GM18498 (cell line): ENCODE results near the gene THEMIS2.

Experiments used
- ATAC-seq: cut with Tn5 transposase; IDR thresholded peaks from one replicate; pipeline ENCODE4 v1.9.1; 2021; ENCODE audit warnings: mild to moderate bottlenecking, moderate library complexity; ENCODE audit not compliant: unreplicated experiment

The THEMIS2 gene

GRCh38 chr1:27885114-27885528 lies 12.8 kb downstream of the THEMIS2 start:
- no peak for ATAC-seq

- ATAC-seq, result no peak
These were observed 13.4 kb downstream of the THEMIS2 start for GRCh38 chr1:27885621-27886352.

- ATAC-seq, result no peak
These were observed 14.0 kb downstream of the THEMIS2 start for GRCh38 chr1:27886353-27886679.

GRCh38 chr1:27886744-27887143 lies 14.4 kb downstream of the THEMIS2 start:
- no peak for ATAC-seq

- ATAC-seq, result no peak
These were observed 15.1 kb downstream of the THEMIS2 start for GRCh38 chr1:27887215-27888021.

GRCh38 chr1:27889506-27889905 lies 17.2 kb downstream of the THEMIS2 start:
- ATAC-seq, result no peak

GRCh38 chr1:27891196-27891889 lies 19.0 kb downstream of the THEMIS2 start:
- peak; percentile 33 for ATAC-seq

GRCh38 chr1:27894521-27894920 lies 22.2 kb downstream of the THEMIS2 start:
- no peak for ATAC-seq

- ATAC-seq, result no peak
These were observed 34.4 kb downstream of the THEMIS2 start for GRCh38 chr1:27906759-27907158.

GRCh38 chr1:27912429-27912828 lies 40.1 kb downstream of the THEMIS2 start:
- ATAC-seq, result no peak

- ATAC-seq, result peak; percentile 3
These were observed 42.8 kb downstream of the THEMIS2 start for GRCh38 chr1:27915082-27915575.

GRCh38 chr1:27922272-27922671 lies 49.9 kb downstream of the THEMIS2 start:
- ATAC-seq, result no peak

- no peak for ATAC-seq
These were observed 56.0 kb downstream of the THEMIS2 start for GRCh38 chr1:27928216-27928954.

- ATAC-seq, result no peak
These were observed 58.8 kb downstream of the THEMIS2 start for GRCh38 chr1:27931184-27931583.

GRCh38 chr1:27931759-27932158 lies 59.4 kb downstream of the THEMIS2 start:
- ATAC-seq, result no peak

GRCh38 chr1:27934818-27935549 lies 62.6 kb downstream of the THEMIS2 start, which contains the start of gene SMPDL3B:
SMPDL3B (plus strand) TSS chr1:27935000; CDS start chr1:27935184, 184 bp downstream.
- ATAC-seq, result no peak

- no peak for ATAC-seq
These were observed 63.4 kb downstream of the THEMIS2 start for GRCh38 chr1:27935721-27936120.
